Measurements from ENCODE around the gene SUCO. TPM values are rescaled to one million over a fixed set of nuclear protein-coding genes. Genes with fewer than 3 reads are reported as not detected.
A peak's percentile ranks its signal among the peaks of the same experiment; 100 is the strongest.

The SUCO gene
- total RNA-seq, 4 donors from 2014 or later = 39.7 to 129 (median 93.9) TPM

DNA sequence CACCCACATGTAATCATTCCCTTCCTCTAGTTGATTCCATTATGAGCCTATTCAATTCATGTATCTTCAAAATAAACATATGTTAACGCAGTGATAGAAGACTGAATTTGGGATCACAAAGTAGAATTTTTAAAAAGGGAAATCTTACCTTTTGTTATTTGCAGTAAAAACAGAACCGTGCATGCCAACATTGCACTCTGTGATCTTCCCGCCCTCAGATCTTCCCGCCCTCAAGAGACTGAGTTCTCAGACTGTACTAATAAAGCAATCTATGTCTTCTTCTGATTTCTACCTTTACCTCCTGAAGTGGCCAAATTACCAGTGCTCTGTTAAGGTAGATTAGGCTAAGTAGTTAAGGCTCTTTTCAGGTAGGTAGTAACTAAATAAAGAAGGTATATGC, 3.6 kb upstream of the SUCO start:
- no peaks in the 10 kb centered on the region for H3K4me1 ChIP-seq
- no peak overlapping the region for H3K4me3 ChIP-seq
- no peak for DNase-seq
- no peak for TF ChIP-seq POLR2A (IDR thresholded peaks at IDR 0.05)
- TF ChIP-seq, protein P1, sequence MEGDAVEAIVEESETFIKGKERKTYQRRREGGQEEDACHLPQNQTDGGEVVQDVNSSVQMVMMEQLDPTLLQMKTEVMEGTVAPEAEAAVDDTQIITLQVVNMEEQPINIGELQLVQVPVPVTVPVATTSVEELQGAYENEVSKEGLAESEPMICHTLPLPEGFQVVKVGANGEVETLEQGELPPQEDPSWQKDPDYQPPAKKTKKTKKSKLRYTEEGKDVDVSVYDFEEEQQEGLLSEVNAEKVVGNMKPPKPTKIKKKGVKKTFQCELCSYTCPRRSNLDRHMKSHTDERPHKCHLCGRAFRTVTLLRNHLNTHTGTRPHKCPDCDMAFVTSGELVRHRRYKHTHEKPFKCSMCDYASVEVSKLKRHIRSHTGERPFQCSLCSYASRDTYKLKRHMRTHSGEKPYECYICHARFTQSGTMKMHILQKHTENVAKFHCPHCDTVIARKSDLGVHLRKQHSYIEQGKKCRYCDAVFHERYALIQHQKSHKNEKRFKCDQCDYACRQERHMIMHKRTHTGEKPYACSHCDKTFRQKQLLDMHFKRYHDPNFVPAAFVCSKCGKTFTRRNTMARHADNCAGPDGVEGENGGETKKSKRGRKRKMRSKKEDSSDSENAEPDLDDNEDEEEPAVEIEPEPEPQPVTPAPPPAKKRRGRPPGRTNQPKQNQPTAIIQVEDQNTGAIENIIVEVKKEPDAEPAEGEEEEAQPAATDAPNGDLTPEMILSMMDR (IDR thresholded peaks at IDR 0.05) = no peak
- no peaks in the 10 kb centered on the region for H3K27me3 ChIP-seq
- intact Hi-C loops (cut with DNase I; ENCODE audit: low total_unique reads) = no loop called here
- no peaks in the 10 kb centered on the region for H3K36me3 ChIP-seq
- no peak overlapping the region for H3K27ac ChIP-seq
- no peaks in the 10 kb centered on the region for H3K9me3 ChIP-seq

DNA sequence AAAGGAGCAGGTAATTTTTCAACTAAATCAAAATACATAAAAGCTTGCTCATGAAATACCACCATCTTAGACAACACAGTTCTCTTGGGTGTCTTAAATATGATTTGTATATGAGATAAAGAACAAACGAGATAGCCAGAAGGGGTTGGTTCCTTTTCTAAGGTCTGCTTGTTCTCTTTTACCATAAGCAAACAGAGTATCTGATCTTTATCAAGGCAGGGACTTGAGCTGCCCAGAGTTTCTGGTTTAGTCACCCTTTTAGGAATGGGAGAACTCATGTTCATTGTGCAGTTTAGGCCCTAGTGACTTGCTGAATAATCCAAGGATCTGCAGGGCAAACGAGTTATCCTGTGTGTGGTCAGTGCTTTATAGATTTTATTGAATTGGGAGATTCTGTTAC, 3.0 kb upstream of the SUCO start:
- no peaks in the 10 kb centered on the region for H3K36me3 ChIP-seq
- no peak for DNase-seq
- H3K27ac ChIP-seq = no peak overlapping the region
- H3K4me3 ChIP-seq = no peak overlapping the region
- intact Hi-C loops (cut with DNase I; ENCODE audit: low total_unique reads) = loop anchor here (5.0 kb wide), 1 partner anchor 748 kb away; the partner anchor contains the start of gene METTL13
- no peaks in the 10 kb centered on the region for H3K4me1 ChIP-seq
- no peaks in the 10 kb centered on the region for H3K9me3 ChIP-seq
- TF ChIP-seq, protein P1 (IDR thresholded peaks at IDR 0.05) = no peak
- TF ChIP-seq POLR2A (IDR thresholded peaks at IDR 0.05) = no peak
- H3K27me3 ChIP-seq = no peaks in the 10 kb centered on the region

DNA sequence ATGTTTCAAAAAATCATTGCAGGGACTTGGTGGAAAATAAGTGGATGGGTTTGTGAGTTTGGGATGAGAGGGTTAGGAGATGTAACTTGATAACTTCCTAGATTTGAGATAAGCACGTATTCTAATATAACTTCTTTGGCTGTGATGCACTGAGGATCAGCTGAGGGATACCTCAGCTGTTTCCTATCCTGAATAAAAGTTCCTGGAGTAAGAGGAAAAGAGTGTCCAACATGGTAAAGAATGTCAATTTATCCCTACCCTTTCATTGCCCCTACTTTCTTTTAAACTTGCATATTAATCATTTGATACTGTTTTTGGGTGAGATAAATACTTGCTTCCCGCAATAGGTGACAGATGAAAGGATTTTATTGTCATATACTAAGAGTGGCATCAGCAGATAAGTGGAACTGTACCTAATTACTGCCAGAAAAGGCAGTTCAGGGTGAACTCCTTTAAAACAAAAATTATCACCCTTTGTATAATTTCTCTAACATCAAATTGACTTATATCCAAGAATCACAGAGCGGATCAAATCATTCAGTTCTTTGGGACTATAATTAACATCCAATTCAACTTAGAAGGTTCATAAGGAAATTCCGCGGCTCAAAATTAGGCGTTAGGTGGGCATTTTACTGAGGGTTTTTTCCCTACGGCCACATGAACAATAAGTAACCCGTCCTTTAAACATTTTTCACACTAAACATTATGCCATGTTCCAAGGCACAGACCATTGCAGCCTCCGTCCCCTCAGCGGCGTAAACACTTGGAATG, 1.4 kb upstream of the SUCO start:
- H3K27ac ChIP-seq = peak overlapping the region; percentile 95 to 100
- no peaks in the 10 kb centered on the region for H3K27me3 ChIP-seq
- no peak for TF ChIP-seq POLR2A (IDR thresholded peaks at IDR 0.05)
- TF ChIP-seq, protein P1 (IDR thresholded peaks at IDR 0.05) = no peak
- no peaks in the 10 kb centered on the region for H3K9me3 ChIP-seq
- peak overlapping the region; percentile 95 to 99 for H3K4me3 ChIP-seq
- intact Hi-C loops (cut with DNase I; ENCODE audit: low total_unique reads) = loop anchor here (5.0 kb wide), 1 partner anchor 749 kb away; the partner anchor contains the start of gene METTL13
- DNase-seq = no peak
- H3K4me1 ChIP-seq = no peaks in the 10 kb centered on the region
- no peaks in the 10 kb centered on the region for H3K36me3 ChIP-seq

DNA sequence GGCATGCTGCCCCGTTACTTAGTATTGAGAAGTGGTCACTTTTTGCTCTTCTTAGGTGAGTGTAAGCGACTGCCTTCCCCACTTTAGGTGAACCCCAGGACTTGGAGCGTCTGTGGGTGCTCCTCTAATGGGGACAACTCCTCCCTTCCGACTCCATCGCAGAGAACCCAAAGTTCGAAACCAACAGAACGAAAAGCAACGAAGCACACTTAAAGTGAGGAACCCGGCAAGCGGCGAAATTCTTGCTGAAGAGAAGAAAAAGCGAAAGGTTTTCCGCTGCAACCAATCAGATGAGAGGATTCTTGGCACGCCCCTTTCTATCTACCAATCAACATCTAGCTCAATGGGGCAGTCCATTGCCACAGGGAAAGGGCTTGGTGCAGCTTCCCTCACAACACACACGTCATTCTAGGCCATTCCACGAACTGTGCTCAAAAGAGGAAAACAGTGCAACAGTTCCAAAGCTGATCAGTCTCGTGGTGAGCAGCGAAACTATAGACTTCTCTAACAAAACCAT, 709 bp upstream of the SUCO start:
- peak overlapping the region; percentile 95 to 100 for H3K27ac ChIP-seq
- no peaks in the 10 kb centered on the region for H3K36me3 ChIP-seq
- intact Hi-C loops (cut with DNase I; ENCODE audit: low total_unique reads) = loop anchor here (5.0 kb wide), 1 partner anchor 750 kb away; the partner anchor contains the start of gene METTL13
- H3K4me1 ChIP-seq = no peaks in the 10 kb centered on the region
- H3K4me3 ChIP-seq = peak overlapping the region; percentile 95 to 99
- TF ChIP-seq, protein P1 (IDR thresholded peaks at IDR 0.05) = no peak
- peak; percentile 78 to 92 for TF ChIP-seq POLR2A (IDR thresholded peaks at IDR 0.05)
- DNase-seq = peak; percentile 86 to 97
- no peaks in the 10 kb centered on the region for H3K27me3 ChIP-seq
- H3K9me3 ChIP-seq = no peaks in the 10 kb centered on the region

DNA sequence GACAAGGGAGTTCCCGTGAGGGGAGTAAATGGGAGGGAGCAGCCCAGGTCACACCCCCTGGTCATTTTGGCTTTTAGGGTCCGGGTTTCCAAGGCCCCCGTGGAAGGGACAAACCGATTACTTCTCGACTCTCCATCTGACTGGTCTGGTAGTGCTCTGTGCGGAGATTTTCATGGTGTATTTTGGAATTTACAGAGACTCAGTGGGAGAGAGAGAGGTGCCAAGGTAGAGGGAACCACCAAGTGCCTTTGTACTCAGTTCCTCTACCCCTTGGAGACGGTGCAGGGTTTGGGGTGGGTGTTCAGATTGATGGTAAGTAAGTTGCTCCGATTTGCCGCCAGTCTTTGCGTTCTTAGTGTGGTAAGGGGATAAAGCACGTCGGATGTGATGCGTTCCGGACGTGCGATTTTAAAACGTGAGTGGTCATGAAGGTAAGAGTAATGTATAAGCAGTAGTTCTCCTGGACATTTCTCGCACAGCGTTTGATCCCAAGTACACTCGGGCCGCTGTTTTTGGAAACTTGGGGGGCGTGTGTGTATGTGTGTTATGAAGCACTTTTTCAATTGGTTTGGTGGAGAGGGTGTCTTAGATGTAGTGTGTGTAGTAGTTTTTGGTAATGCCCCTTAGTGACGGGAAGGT, 682 bp downstream of the SUCO start:
- Histone ChIP-seq H3K4me3 (peak overlapping the region; percentile 95 to 99), H3K27me3 (no peaks in the 10 kb centered on the region), H3K27ac (peak overlapping the region; percentile 95 to 100), H3K9me3 (no peaks in the 10 kb centered on the region), H3K36me3 (no peaks in the 10 kb centered on the region), H3K4me1 (no peaks in the 10 kb centered on the region)
- peak in 1 of 2 donors; percentile 31 for DNase-seq
- no peak for TF ChIP-seq POLR2A (IDR thresholded peaks at IDR 0.05)
- TF ChIP-seq, protein P1 (IDR thresholded peaks at IDR 0.05) = no peak
- intact Hi-C loops (cut with DNase I; ENCODE audit: low total_unique reads) = loop anchor here (5.0 kb wide), 1 partner anchor 751 kb away; the partner anchor contains the start of gene METTL13

All from uterus (tissue), 4 donors.